ENCODE data around the gene FAM168A.

GRCh38 chr11:73406619-73407018 is 191.3 kb downstream of the FAM168A start:
- TF ChIP-seq CTCF (IDR thresholded peaks at IDR 0.05; ENCODE audit: insufficient read depth, low read length): no peak
- TF ChIP-seq SPI1 (IDR thresholded peaks at IDR 0.05; ENCODE audit: borderline replicate concordance, low read depth): no peak
- TF ChIP-seq POLR2AphosphoS5 (IDR thresholded peaks at IDR 0.05; ENCODE audit: low read depth): no peak

All from HL-60 (cell line).